Raji (cell line): Measurements from ENCODE around the gene DCC.

Source experiments
- POLR2A ChIP-seq: IDR thresholded peaks from 2 replicates; pipeline ENCODE4 v1.6.1; 2011; ENCODE audit warnings: low read depth, low read length, control low read depth; ENCODE audit not compliant: insufficient read depth

DCC gene

DNA sequence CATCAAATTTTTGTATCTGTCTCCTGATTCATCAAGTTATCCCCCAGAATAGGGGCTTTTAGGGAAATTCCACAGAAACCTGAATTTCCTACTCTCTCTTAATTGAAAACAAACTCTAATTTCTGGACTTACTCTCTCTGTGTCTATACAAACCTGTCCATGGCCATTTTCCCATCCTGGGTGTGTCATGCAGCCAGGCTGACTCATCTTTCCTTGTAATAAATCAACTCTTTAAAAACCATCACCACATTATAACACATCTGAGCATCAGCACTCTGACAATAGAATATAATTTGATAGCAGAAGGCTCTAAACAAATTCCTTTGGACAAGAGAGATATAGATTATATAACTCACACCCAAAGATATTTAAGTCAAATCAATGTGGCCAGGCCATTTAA lies 610.2 kb downstream of the DCC start:
- TF ChIP-seq POLR2A: no peak

DNA sequence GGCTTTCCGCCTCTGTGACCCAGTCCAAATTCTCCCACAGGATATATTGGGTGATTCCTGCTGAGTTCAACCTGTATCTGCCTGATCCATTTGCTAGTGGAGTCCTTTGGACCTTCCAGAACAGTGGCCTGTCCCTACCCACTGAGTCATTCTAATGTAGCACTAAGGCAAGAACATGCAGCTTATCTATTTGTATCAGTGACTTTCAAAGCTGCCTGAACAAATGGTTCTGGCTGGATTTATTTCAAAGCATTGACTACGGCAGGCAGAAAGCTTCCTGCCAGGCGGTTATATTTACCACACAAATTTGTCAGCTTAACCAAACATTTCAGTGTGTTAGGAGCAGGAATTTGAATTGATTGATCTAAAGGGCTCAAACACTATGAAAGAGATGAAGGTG lies 613.4 kb downstream of the DCC start:
- TF ChIP-seq POLR2A: no peak

DNA sequence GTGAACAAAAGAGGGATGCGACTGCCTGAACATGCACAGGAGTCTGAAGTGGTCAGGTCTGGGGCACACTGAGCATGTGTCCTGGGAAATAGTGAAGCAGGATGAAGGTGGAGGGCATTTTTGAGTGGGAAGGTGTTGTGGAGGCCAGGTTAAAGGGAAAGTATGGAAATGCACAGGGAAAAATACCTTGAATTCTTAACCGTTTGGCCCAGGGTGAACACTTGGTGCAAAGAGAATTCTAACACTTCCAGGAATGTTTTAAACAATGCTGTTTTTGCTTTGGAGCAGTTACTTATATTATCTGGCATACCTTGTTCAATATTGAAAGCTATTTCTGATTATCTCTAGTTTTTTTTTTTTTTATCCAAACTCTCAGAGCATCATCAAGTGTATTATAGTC lies 623.5 kb downstream of the DCC start:
- no peak for TF ChIP-seq POLR2A

DNA sequence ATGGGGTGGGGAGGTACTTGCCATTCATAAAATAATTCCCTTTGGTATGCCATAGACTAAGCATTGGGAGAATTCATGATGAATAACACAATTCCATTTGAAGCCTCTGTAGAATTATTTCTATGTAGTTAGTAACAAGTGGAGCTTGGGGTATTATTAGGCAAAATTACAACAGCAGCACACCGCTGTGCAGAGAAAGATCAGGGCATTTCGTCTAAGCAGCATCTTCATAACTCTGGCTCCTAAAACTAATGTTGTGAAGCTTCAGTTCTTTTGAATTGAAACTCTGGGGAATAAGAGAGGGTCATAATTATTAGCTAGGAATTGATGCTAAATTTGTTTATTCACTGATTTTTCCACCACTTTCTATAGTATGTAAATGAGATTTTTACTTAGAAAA lies 630.7 kb downstream of the DCC start:
- no peak for TF ChIP-seq POLR2A

DNA sequence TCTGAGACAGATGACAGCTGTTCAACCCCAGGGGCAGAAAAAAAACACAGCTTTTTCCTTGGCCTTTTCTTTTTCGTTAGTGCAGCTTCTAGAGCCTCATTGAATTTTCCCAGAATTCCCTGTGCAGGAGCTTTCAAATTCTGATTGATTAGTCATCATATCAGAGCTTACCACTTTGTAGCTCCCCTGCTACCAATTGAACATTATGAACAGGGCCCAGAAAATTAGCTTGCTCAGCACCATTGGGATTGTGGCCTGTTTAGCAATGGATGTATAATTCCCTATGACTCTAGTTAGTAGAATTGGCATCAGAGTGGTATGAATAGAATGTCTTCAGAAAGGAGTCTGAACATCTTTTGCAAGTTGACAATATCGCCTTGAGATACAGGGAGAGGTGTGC lies 631.1 kb downstream of the DCC start:
- no peak for TF ChIP-seq POLR2A

DNA sequence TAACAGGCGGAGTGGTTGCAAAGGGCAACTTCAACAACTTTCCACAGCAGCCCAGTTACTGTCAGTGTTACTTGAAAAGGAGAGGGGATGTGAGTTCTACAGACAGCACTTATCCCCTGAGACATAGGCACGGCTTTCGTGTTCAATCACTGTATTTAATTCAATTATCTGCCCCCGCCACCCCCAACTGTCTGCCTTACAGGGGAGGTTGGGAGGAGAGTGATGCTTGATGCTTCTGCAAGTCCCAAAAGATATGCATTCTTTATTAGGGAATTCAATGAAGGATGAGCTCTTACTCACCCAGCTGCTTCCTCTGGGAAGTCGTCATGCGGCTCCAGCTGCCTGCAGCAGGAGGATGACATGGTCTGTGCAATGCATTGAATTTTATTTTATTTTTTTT lies 639.9 kb downstream of the DCC start:
- no peak for TF ChIP-seq POLR2A

DNA sequence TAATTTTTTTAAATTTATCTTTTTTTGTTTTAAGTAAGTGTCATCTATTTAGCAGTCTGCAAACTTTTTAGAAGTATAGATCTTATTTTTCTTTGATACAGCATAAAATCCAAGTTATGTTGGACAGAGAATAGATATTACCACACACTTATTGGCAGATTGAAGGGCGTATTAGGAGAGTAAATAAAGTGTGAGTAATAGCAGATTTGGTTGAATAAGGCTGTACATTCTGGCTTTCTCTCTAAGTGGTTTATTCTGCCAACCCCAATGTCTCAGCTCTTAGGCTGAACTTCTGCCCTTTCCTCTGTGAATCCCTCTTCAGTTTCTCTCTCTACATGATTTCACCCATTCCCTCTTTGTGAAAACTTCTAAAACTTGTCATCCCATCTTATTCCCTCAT lies 651.2 kb downstream of the DCC start:
- TF ChIP-seq POLR2A: no peak

DNA sequence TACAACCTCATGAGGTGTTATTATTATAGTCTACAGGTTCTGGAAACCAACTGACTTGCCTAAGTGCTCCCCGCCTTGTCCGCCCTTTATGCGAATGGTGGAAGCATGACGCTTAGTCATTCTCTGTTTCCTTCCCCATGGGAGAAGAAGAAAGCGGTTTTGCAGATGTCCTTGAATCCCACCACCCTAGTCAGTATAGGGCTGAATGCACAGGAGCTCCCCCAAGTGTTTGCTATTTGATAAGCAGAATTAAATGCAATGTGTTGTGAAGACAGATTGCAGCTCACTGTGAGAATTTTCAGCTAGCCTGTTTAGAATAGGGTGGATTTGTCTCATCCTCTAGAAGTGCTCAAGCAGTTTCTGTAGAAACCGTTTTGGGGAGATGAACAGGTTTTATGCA lies 652.0 kb downstream of the DCC start:
- no peak for TF ChIP-seq POLR2A

DNA sequence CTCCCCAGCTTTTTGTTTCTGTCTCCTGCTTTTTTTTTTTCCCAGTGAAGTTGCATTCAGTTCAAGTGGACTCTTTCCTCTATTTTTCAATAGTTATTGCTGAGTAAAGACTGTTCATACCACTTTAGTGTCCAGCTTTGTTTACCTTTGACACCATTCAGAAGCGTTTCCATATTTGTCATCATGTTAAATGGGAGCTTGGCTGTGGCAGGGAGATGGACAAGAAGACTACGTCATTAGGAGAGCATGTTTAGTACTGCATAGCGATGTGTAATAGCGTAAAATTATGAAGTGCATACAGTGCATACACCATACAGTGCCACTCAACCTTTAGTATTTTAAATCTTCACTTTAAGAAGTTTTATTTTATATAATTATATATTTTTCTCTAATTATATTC lies 655.9 kb downstream of the DCC start:
- TF ChIP-seq POLR2A: no peak

DNA sequence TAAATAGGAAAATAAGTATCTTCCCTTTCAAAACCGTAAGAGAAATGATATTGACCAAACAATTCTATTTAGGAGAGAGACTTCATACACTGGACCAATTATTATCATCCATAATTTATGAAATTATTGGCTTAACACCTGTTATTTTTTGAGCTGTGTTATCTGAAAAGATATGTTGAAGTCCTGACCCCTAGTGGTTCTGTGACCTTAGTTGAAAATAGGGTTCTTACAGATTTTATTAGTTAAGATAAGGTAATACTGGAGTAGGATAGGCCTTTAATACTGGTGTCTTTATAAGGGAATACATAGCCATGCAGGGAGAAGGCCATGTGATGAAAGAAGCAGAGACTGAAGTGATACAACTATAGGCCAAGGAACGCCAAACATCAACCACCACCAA lies 659.6 kb downstream of the DCC start:
- TF ChIP-seq POLR2A: no peak

DNA sequence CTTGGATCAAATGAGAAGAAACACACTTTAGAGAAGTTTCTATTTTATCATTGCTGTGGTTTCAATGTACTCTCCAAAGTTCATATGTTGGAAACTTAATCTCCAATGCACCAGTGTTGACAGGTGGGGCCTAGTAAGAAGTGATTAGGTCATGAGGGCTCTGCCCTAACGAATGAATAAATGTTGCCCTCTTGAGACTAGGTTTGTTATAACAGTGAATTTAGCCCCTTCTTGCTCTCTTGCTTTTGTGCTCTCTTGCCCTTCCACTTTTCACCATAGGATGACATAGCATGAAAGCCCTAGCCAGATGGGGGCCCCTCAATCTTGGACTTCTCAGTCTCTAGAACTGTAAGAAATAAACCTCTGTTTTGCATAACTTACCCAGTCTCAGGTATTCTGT lies 664.8 kb downstream of the DCC start:
- TF ChIP-seq POLR2A: no peak

DNA sequence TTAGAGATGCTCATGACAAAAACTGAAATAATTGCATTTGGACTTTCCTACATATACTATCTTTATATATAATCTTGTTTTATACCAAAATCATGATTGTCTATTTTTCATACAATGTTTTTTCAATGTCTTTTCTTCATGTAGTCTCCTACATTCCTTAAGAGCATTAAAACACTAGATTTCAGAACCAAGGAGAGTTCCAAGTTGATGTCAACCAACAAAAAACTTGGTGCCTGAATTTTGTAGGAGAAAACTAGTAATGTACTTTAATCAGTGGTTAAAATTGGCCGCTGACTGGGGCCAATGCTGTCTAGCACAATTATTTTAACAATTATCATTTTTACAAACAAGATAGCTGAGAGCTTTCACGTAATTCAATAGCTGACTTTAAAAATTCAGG lies 678.8 kb downstream of the DCC start:
- TF ChIP-seq POLR2A: no peak

DNA sequence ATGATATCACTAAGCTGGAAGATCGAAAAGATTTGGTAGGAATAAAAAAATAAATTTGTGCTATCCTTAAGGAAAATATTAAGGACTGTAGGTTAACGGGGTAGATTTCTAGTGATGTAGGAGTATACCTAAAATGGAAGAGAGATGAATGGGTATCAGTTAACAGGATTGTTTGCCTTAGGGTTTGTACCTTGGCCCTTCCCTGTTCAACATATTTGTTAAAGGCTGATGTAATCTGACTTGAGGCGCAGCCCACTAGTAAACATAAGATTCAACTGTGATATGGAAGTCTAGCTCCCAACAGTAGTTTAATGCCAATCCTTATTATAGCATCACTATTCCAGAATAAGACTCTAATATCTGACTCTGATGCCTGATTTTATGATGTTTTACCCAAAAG lies 685.2 kb downstream of the DCC start:
- TF ChIP-seq POLR2A: no peak

DNA sequence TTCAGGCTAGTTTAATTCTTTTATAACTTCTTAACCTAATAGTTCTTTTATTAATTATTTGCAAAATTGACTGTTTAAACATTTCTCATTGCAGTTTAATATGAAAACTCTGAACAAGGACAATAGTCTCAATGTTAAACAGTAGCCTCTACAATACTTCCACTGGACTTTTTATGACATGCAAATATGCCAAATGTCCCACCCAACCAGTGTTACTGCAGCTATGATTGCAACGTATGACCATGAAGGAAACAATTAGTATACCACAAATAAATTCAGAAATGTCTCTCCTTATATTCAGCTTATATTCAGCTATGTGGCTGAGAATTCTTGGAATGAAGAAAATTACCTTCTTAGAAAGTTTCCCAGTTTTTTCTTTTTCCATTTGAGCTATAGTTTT lies 688.6 kb downstream of the DCC start:
- no peak for TF ChIP-seq POLR2A

DNA sequence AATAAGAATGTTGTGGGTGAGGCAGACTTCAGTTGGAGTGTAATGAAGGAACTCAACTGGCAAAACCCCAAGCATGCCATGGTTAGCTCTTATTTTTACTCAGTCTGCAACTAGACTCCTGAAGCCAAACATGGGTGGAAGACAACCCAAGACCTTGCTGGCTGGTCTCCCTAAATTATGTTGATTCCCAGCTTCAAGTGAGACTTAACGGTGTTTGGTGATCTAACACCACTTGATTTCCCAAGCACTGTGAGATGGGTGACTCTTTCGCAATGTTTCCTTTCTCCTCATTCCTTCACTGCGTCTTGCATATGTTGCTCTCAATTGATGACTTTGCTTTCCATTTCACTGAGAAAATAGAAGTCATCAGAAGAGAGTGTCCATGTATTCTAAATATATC lies 693.1 kb downstream of the DCC start:
- no peak for TF ChIP-seq POLR2A

DNA sequence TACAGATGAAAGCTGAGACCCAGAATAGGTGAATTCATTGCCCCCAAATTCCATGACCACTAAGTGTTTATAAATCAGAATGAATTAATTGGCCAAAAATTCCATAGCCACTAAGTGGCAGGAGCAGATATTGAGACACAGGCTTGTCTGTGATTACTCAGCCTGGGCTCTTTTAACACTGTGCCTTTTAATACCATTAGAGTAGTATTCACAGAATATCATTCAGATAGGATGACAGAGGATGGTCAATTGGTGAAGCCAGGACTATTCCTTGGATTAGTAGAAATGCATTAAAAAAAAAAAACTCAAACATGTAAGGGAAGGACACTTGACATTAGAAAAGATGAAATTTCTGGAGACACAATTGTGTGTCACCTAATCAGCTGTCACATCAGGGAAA lies 698.6 kb downstream of the DCC start:
- TF ChIP-seq POLR2A: no peak

DNA sequence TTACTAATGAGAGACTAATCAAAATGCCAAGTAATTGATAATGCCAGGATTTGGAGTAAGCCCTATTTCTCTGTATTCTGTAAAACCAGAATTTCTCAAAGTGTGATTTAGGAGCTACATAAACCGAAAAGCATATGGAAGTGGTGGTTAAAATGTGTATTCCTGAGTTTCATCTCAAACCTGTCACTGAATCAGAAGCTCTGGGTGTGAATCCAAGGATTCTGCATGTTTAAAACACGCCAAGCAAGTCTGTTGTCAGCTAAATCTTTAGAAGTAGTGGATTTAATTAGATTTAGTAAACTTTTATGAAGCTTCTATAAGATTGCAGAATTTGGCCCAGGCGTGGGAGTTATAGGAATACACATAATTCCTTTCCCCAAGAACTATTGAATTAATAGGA lies 700.3 kb downstream of the DCC start:
- TF ChIP-seq POLR2A: no peak

DNA sequence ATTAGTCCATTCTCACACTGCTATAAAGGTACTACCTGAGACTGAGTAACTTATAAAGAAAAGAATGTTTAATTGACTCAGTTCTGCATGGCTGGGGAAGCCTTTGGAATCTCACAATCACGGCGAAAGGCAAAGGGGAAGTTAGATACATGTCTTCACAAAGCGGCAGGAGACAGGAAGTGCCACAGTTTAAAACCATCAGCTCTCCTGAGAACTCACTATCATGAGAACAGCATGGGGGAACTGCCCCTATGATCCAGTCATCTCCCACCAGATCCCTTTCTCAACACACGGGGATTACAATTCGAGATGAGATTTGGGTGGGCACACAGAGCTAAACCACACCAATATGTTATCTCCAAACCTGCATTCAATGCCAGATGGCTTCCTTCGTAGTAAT lies 716.1 kb downstream of the DCC start:
- TF ChIP-seq POLR2A: no peak
